H9 (cell line): Measurements from ENCODE around the gene DOCK9. TPM values are rescaled to one million over a fixed set of nuclear protein-coding genes. Genes with fewer than 3 reads are reported as not detected.

Source experiments
- DNase-seq: peaks from one replicate; pipeline ENCODE4 v3.0.0-alpha.2; 2017
- H2AFZ ChIP-seq: one replicate; pipeline ENCODE4 v1.6.1; 2013; ENCODE audit warnings: mild to moderate bottlenecking, low read length, control low read depth, moderate library complexity
- H2AK5ac ChIP-seq: 2 replicates; pipeline ENCODE4 v1.6.1; 2013; ENCODE audit warnings: low read length, control low read depth, mixed read lengths; ENCODE audit not compliant: insufficient read length
- H2BK120ac ChIP-seq: one replicate; pipeline ENCODE4 v1.6.1; 2013; ENCODE audit warnings: low read depth, mild to moderate bottlenecking, low read length, control low read depth, inconsistent platforms; ENCODE audit not compliant: poor library complexity, severe bottlenecking
- H2BK12ac ChIP-seq: 2 replicates; pipeline ENCODE4 v1.6.1; 2013; ENCODE audit warnings: low read length, control low read depth, mixed read lengths, low read depth; ENCODE audit not compliant: insufficient read length
- H2BK15ac ChIP-seq: 2 replicates; pipeline ENCODE4 v1.6.1; 2013; ENCODE audit warnings: low read depth, low read length, control low read depth
- H2BK20ac ChIP-seq: one replicate; pipeline ENCODE4 v1.6.1; 2013; ENCODE audit warnings: low read depth, mild to moderate bottlenecking, low read length, control low read depth, inconsistent platforms; ENCODE audit not compliant: poor library complexity, severe bottlenecking
- H2BK5ac ChIP-seq: 2 replicates; pipeline ENCODE4 v1.6.1; 2013; ENCODE audit warnings: low read length, control low read depth, mixed read lengths; ENCODE audit not compliant: insufficient read length
- H3K14ac ChIP-seq: 2 replicates; pipeline ENCODE4 v1.6.1; 2013; ENCODE audit warnings: low read length, control low read depth; ENCODE audit not compliant: insufficient read depth
- H3K18ac ChIP-seq: 2 replicates; pipeline ENCODE4 v1.6.1; 2013; ENCODE audit warnings: low read depth, mild to moderate bottlenecking, mixed read lengths, low read length, control low read depth; ENCODE audit not compliant: insufficient read length
- H3K23ac ChIP-seq: 2 replicates; pipeline ENCODE4 v1.6.1; 2013; ENCODE audit warnings: low read length, control low read depth, mixed read lengths, low read depth; ENCODE audit not compliant: insufficient read length
- H3K23me2 ChIP-seq: 2 replicates; pipeline ENCODE4 v1.6.1; 2013; ENCODE audit warnings: low read depth, mild to moderate bottlenecking, mixed read lengths, low read length, control low read depth; ENCODE audit not compliant: insufficient read length, poor library complexity, severe bottlenecking
- H3K27ac ChIP-seq: 2 replicates; pipeline ENCODE4 v1.5.1; 2013; ENCODE audit warnings: low read length, control low read depth, mixed read lengths, low read depth; ENCODE audit not compliant: insufficient read length
- H3K27me3 ChIP-seq: 2 replicates; pipeline ENCODE4 v1.6.1; 2013; ENCODE audit warnings: low read length, control low read depth, inconsistent platforms; ENCODE audit not compliant: insufficient read depth
- H3K4ac ChIP-seq: 2 replicates; pipeline ENCODE4 v1.6.1; 2013; ENCODE audit warnings: low read depth, mild to moderate bottlenecking, control low read depth, inconsistent platforms, low read length, moderate library complexity
- H3K4me1 ChIP-seq: 2 replicates; pipeline ENCODE4 v1.6.1; 2013; ENCODE audit warnings: low read length, control low read depth, inconsistent platforms; ENCODE audit not compliant: insufficient read depth
- H3K4me2 ChIP-seq: 2 replicates; pipeline ENCODE4 v1.6.1; 2013; ENCODE audit warnings: low read length, control low read depth, mixed read lengths; ENCODE audit not compliant: insufficient read length, insufficient read depth
- H3K56ac ChIP-seq: 2 replicates; pipeline ENCODE4 v1.6.1; 2013; ENCODE audit warnings: low read depth, mild to moderate bottlenecking, mixed read lengths, low read length, control low read depth; ENCODE audit not compliant: insufficient read length
- H3K79me1 ChIP-seq: 2 replicates; pipeline ENCODE4 v1.6.1; 2013; ENCODE audit warnings: low read depth, mild to moderate bottlenecking, moderate library complexity, low read length, control low read depth, inconsistent platforms; ENCODE audit not compliant: insufficient read depth, poor library complexity, severe bottlenecking
- H3K79me2 ChIP-seq: 2 replicates; pipeline ENCODE4 v1.6.1; 2013; ENCODE audit warnings: low read length, control low read depth, inconsistent platforms; ENCODE audit not compliant: insufficient read depth
- H3K9ac ChIP-seq: 2 replicates; pipeline ENCODE4 v1.6.1; 2013; ENCODE audit warnings: low read length, control low read depth, mixed read lengths; ENCODE audit not compliant: insufficient read length; ENCODE audit errors: extremely low read depth
- H3K9me3 ChIP-seq: one replicate; pipeline ENCODE4 v1.6.1; 2013; ENCODE audit warnings: low read depth, low read length, inconsistent platforms; ENCODE audit not compliant: control insufficient read depth
- H3T11ph ChIP-seq: one replicate; pipeline ENCODE4 v1.6.1; 2013; ENCODE audit warnings: mild to moderate bottlenecking, low read length, control low read depth, inconsistent platforms
- H4K20me1 ChIP-seq: one replicate; pipeline ENCODE4 v1.6.1; 2013; ENCODE audit not compliant: control insufficient read depth, insufficient read length, insufficient read depth
- H4K5ac ChIP-seq: 2 replicates; pipeline ENCODE4 v1.6.1; 2013; ENCODE audit warnings: low read depth, mild to moderate bottlenecking, mixed read lengths, low read length, control low read depth; ENCODE audit not compliant: insufficient read length
- H4K8ac ChIP-seq: replicated peaks from 2 replicates; pipeline ENCODE4 v1.6.1; 2013; ENCODE audit warnings: low read length, control low read depth, mixed read lengths, low read depth; ENCODE audit not compliant: insufficient read length
- H4K91ac ChIP-seq: 2 replicates; pipeline ENCODE4 v1.6.1; 2013; ENCODE audit warnings: low read depth, mild to moderate bottlenecking, moderate library complexity, mixed read lengths, low read length, control low read depth; ENCODE audit not compliant: insufficient read length
- H3K27ac Mint-ChIP-seq, 3 experiments: 2 replicates in 2 of 3; 3 replicates in 1 of 3; pipeline ENCODE4 v1.8.0; 2020 to 2021; ENCODE audit warnings: mixed read lengths in 3 of 3, mild to moderate bottlenecking in 1 of 3, moderate library complexity in 1 of 3
- H3K27me3 Mint-ChIP-seq: 2 replicates; pipeline ENCODE4 v1.8.0; 2021; ENCODE audit warnings: low read depth, mild to moderate bottlenecking, moderate library complexity, mixed read lengths
- H3K36me3 Mint-ChIP-seq, 3 experiments: 2 replicates in 2 of 3; 3 replicates in 1 of 3; pipeline ENCODE4 v1.8.0; 2020 to 2021; ENCODE audit warnings: low read depth in 3 of 3, mixed read lengths in 3 of 3; ENCODE audit not compliant: insufficient read depth in 1 of 3
- H3K4me1 Mint-ChIP-seq, 2 experiments: 2 replicates each; pipeline ENCODE4 v1.8.0; 2020; ENCODE audit warnings: mixed read lengths in 2 of 2
- H3K4me3 Mint-ChIP-seq, 2 experiments: 2 replicates in 1 of 2; 3 replicates in 1 of 2; pipeline ENCODE4 v1.8.0; 2020 to 2021; ENCODE audit warnings: mild to moderate bottlenecking in 2 of 2, mixed read lengths in 2 of 2, moderate library complexity in 1 of 2
- H3K9me3 Mint-ChIP-seq, 2 experiments: 2 replicates in 1 of 2; 3 replicates in 1 of 2; pipeline ENCODE4 v1.8.0; 2020; ENCODE audit warnings: mild to moderate bottlenecking in 2 of 2, mixed read lengths in 2 of 2, moderate library complexity in 1 of 2
- CTCF ChIP-seq: fragments of 200-600 bp; sonication (generic); conservative IDR thresholded peaks from 3 replicates; pipeline ENCODE4 v1.8.0; 2021; ENCODE audit warnings: antibody characterized with exemption, mild to moderate bottlenecking
- WGBS: extraction: QIAGEN DNeasy Blood & Tissue Kit; methylation state at CpG from one replicate; pipeline ENCODE4 v1.1.7; 2013; ENCODE audit warnings: missing lambda C conversion rate, low lambda C conversion rate, mixed read lengths; ENCODE audit not compliant: insufficient read length; ENCODE audit errors: extremely low coverage; 5-methylcytosine and 5-hydroxymethylcytosine counted together
- total RNA-seq: library from RNA; stranded (reverse); gene quantifications from 2 replicates; pipeline ENCODE4 v1.2.1, GENCODE V29; 2021

Gene DOCK9
- total RNA-seq, 1 experiment from 2014 or later = 23.0 TPM

- no peak overlapping the region for H3K56ac ChIP-seq
- H2BK12ac ChIP-seq = no peak overlapping the region
- Mint-ChIP-seq H3K9me3 (no peaks in the 10 kb centered on the region), H3K36me3 (no peaks in the 10 kb centered on the region; a peak in 2 of 7 replicates), H3K27me3 (no peaks in the 10 kb centered on the region), H3K4me3 (no peak overlapping the region), H3K27ac (no peak overlapping the region; a peak in 1 of 7 replicates), H3K4me1 (peaks cover 36 to 41% of the 10 kb centered on the region in 2 experiments)
- no peak overlapping the region for H3K14ac ChIP-seq
- no peaks in the 10 kb centered on the region for H3K79me2 ChIP-seq
- H3K9ac ChIP-seq = no peak overlapping the region
- no peak for DNase-seq
- H2BK15ac ChIP-seq = no peak overlapping the region
- H4K8ac ChIP-seq = no peak overlapping the region
- H3K4me2 ChIP-seq = no peak overlapping the region
- H2BK120ac ChIP-seq = no peak overlapping the region
- H3K27ac ChIP-seq = no peak overlapping the region
- no peak overlapping the region for H2BK20ac ChIP-seq
- H3K27me3 ChIP-seq = no peaks in the 10 kb centered on the region
- no CpG with 5 or more reads among the region's 11 CpGs for WGBS
- no peak overlapping the region for H3K23ac ChIP-seq
- H3K79me1 ChIP-seq = no peaks in the 10 kb centered on the region
- no peak for TF ChIP-seq CTCF
- no peak overlapping the region for H3T11ph ChIP-seq
- no peaks in the 10 kb centered on the region for H3K23me2 ChIP-seq
- H3K4ac ChIP-seq = no peak overlapping the region
- H2AFZ ChIP-seq = no peak overlapping the region
- no peak overlapping the region for H4K5ac ChIP-seq
- no peak overlapping the region for H4K91ac ChIP-seq
- peaks cover 5% of the 10 kb centered on the region; the same call in 1 of the 2 replicates for H3K4me1 ChIP-seq
- no peak overlapping the region for H3K18ac ChIP-seq
- H3K9me3 ChIP-seq = no peaks in the 10 kb centered on the region
- H2BK5ac ChIP-seq = no peak overlapping the region
- H2AK5ac ChIP-seq = no peak overlapping the region
- H4K20me1 ChIP-seq = no peaks in the 10 kb centered on the region
These were observed 54.0 kb downstream of the DOCK9 start for GRCh38 chr13:98923641-98924397.
